OCI-LY7 (cell line): ENCODE results near the gene GALNT15. TPM values are rescaled to one million over a fixed set of nuclear protein-coding genes. Genes with fewer than 3 reads are reported as not detected.

Experiments
- BruUV-seq: library from RNA; stranded (reverse); fragments of 400-500 nt; replicated peaks from 2 replicates; lab custom pipeline; 2021; lab: Mats Ljungman, UMichigan
- CTCF ChIA-PET: fragments of 300-600 bp; sonication (Branson Sonifier 250); formaldehyde crosslinking; loops from one replicate; lab custom pipeline; 2022; ENCODE audit warnings: antibody characterized with exemption; ENCODE audit not compliant: unreplicated experiment; lab: Charles Lee
- POLR2A ChIA-PET: fragments of 300-600 bp; sonication (Branson Sonifier 250); formaldehyde crosslinking; loops from one replicate; lab custom pipeline; 2022; ENCODE audit warnings: antibody characterized with exemption; lab: Charles Lee
- DNase-seq: peaks from one replicate; pipeline ENCODE4 v3.0.0-alpha.2; 2015; ENCODE audit warnings: low spot score
- H2AFZ ChIP-seq: fragments of 200-600 bp; sonication (generic), shearing (Covaris generic); 2 replicates; pipeline ENCODE4 v1.6.1; 2014; ENCODE audit warnings: mild to moderate bottlenecking, antibody characterized with exemption, low read length, moderate library complexity
- H3K27ac ChIP-seq: fragments of 200-600 bp; sonication (generic); 2 replicates; pipeline ENCODE4 v1.5.1; 2014; ENCODE audit warnings: mixed run types, low read depth, mild to moderate bottlenecking, moderate library complexity, low read length, inconsistent platforms; ENCODE audit not compliant: poor library complexity, severe bottlenecking
- H3K36me3 ChIP-seq: fragments of 200-600 bp; sonication (generic); 2 replicates; pipeline ENCODE4 v1.6.1; 2014; ENCODE audit warnings: mild to moderate bottlenecking, antibody characterized with exemption, low read length, moderate library complexity, mixed read lengths; ENCODE audit not compliant: insufficient read depth
- H3K4me1 ChIP-seq: fragments of 200-600 bp; sonication (generic); 2 replicates; pipeline ENCODE4 v1.5.1; 2014; ENCODE audit warnings: mild to moderate bottlenecking, low read length; ENCODE audit not compliant: insufficient read depth, poor library complexity, severe bottlenecking
- H3K4me2 ChIP-seq: fragments of 200-600 bp; sonication (generic); 2 replicates; pipeline ENCODE4 v1.6.1; 2014; ENCODE audit warnings: mild to moderate bottlenecking, low read length
- H3K4me3 ChIP-seq: fragments of 200-600 bp; sonication (generic); 2 replicates; pipeline ENCODE4 v1.5.1; 2014; ENCODE audit warnings: mild to moderate bottlenecking, low read depth, low read length; ENCODE audit not compliant: poor library complexity, severe bottlenecking
- H3K79me2 ChIP-seq: fragments of 200-600 bp; sonication (generic); 2 replicates; pipeline ENCODE4 v1.6.1; 2016; ENCODE audit warnings: low read depth, mild to moderate bottlenecking, low read length, moderate library complexity, mixed read lengths; ENCODE audit not compliant: insufficient read depth
- H3K9me2 ChIP-seq: fragments of 200-600 bp; sonication (generic); 2 replicates; pipeline ENCODE4 v1.6.1; 2016; ENCODE audit warnings: mild to moderate bottlenecking, low read length, mixed read lengths; ENCODE audit not compliant: insufficient read depth
- H3K9me3 ChIP-seq: fragments of 200-600 bp; sonication (generic); 2 replicates; pipeline ENCODE4 v1.6.1; 2014; ENCODE audit warnings: mild to moderate bottlenecking, mixed run types, low read length, mixed read lengths
- H4K20me1 ChIP-seq: fragments of 200-600 bp; sonication (generic); 2 replicates; pipeline ENCODE4 v1.6.1; 2014; ENCODE audit warnings: mild to moderate bottlenecking, antibody characterized with exemption, low read length, moderate library complexity, mixed read lengths; ENCODE audit not compliant: insufficient read depth
- EZH2phosphoT487 ChIP-seq: fragments of 200-600 bp; sonication (generic); IDR thresholded peaks from 2 replicates; pipeline ENCODE4 v1.6.1; 2018; ENCODE audit warnings: low read depth, borderline replicate concordance, mild to moderate bottlenecking, mixed run types, antibody characterized with exemption, low read length, moderate library complexity, mixed read lengths
- intact Hi-C: fragments of 100-400 bp; cut with micrococcal nuclease; formaldehyde crosslinking; loops from one replicate; pipeline ENCODE4 v1.10.0; 2022; ENCODE audit not compliant: unreplicated experiment
- total RNA-seq, 2 experiments: library from RNA; depleted of rRNA in 1 of 2; stranded (reverse); fragments of >200 nt in 1 of 2; shearing (Covaris generic) in 1 of 2; gene quantifications; 2 replicates each; pipeline ENCODE4 v1.2.3, GENCODE V29; 2014 to 2022
- TF ChIP-seq, protein P1 (sequence below): fragments of 200-600 bp; sonication (generic); conservative IDR thresholded peaks from 2 replicates; pipeline ENCODE4 v1.5.1; 2014; ENCODE audit warnings: mild to moderate bottlenecking, antibody characterized with exemption, low read length, moderate library complexity, mixed read lengths

GALNT15 gene
- total RNA-seq, 2 experiments from 2014 or later: 0.03 TPM; not detected in 1

DNA sequence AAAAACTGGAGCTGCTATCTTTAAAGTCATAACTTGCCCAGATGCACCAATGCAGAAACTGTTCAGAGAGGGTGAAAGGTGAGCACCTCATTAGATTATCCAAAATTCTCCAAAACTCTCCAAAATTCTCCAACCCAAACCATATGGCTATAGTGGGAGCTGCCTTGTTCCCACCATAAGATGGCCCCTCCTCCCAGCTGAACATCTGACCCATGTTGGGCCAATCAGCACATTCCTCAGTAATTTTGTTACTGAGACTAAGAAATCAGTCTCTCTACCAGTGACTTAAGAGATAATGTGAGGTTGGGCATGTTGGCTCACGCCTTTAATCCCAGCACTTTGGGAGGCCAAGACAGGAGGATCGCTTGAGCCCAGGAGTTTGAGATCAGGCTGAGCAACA lies 57.5 kb downstream of the GALNT15 start:
- ChIA-PET CTCF (no interaction called here), POLR2A (interaction anchor here (1.8 kb wide), 1 partner anchor 22 kb away, joined by 4 read pairs; no protein-coding TSS in a partner anchor)
- H3K4me3 ChIP-seq: no peak overlapping the region
- no peaks in the 10 kb centered on the region for H3K9me2 ChIP-seq
- H2AFZ ChIP-seq: no peak overlapping the region
- TF ChIP-seq EZH2phosphoT487: no peak
- TF ChIP-seq, protein P1, sequence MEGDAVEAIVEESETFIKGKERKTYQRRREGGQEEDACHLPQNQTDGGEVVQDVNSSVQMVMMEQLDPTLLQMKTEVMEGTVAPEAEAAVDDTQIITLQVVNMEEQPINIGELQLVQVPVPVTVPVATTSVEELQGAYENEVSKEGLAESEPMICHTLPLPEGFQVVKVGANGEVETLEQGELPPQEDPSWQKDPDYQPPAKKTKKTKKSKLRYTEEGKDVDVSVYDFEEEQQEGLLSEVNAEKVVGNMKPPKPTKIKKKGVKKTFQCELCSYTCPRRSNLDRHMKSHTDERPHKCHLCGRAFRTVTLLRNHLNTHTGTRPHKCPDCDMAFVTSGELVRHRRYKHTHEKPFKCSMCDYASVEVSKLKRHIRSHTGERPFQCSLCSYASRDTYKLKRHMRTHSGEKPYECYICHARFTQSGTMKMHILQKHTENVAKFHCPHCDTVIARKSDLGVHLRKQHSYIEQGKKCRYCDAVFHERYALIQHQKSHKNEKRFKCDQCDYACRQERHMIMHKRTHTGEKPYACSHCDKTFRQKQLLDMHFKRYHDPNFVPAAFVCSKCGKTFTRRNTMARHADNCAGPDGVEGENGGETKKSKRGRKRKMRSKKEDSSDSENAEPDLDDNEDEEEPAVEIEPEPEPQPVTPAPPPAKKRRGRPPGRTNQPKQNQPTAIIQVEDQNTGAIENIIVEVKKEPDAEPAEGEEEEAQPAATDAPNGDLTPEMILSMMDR: no peak
- no peaks in the 10 kb centered on the region for H3K9me3 ChIP-seq
- no peaks in the 10 kb centered on the region for H3K36me3 ChIP-seq
- no peak overlapping the region for H3K4me2 ChIP-seq
- H3K27ac ChIP-seq: no peak overlapping the region
- no peaks in the 10 kb centered on the region for H4K20me1 ChIP-seq
- H3K4me1 ChIP-seq: no peaks in the 10 kb centered on the region
- no peaks in the 10 kb centered on the region for H3K79me2 ChIP-seq
- intact Hi-C loops: no loop called here
- no peak for DNase-seq
- no TSS peak for BruUV-seq

DNA sequence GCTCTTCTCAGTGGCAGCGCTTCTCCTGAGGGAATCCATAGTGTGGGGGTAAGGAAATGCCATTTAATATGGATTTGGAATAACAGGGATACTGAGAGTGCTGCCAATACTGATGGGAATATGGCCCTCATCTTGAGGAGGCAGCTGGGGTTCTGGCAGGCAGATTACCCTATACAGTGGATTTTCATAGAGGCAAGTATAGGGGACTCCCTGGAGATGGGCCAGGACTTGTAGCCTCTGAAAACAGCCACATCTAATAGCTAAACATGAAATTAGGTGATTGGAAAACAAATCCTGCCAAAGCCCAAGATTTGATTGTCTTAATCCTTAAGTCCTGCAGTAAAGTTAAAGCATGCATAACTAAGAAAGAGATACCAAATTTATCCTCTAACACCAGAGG lies 59.3 kb downstream of the GALNT15 start:
- Histone ChIP-seq H3K27ac (no peak overlapping the region), H3K9me2 (no peaks in the 10 kb centered on the region), H3K9me3 (no peaks in the 10 kb centered on the region), H3K4me3 (no peak overlapping the region), H4K20me1 (no peaks in the 10 kb centered on the region), H3K4me1 (no peaks in the 10 kb centered on the region), H2AFZ (no peak overlapping the region), H3K79me2 (no peaks in the 10 kb centered on the region), H3K36me3 (no peaks in the 10 kb centered on the region), H3K4me2 (no peak overlapping the region)
- ChIA-PET CTCF (no interaction called here), POLR2A (interaction anchor here (0.6 to 1.8 kb wide), 3 partner anchors 10 to 47 kb away, joined by 3 to 4 read pairs (median 4); no protein-coding TSS in a partner anchor)
- intact Hi-C loops: no loop called here
- DNase-seq: no peak
- no TSS peak for BruUV-seq
- TF ChIP-seq, protein P1: no peak
- TF ChIP-seq EZH2phosphoT487: no peak

DNA sequence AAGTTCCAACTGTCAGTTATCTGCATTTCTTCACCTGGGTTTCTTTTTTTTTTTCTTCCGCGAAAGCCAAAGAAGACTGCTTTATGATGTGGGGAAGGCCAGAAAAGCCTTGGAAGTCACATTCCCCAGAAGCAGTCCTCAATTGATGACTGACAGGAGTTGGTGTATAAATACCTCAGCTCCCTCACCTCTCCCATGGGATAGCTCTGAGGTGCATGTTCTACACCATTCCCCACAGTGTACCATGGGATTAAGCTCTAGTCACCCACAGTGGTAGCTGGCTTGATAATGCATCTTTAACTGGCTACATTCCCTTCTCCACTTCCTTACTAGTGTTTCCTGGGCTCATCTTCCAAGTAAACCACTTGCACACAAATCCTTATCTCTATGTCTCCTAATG lies 59.8 kb downstream of the GALNT15 start:
- CTCF ChIA-PET: no interaction called here
- Histone ChIP-seq H3K9me3 (no peaks in the 10 kb centered on the region), H3K9me2 (no peaks in the 10 kb centered on the region), H3K36me3 (no peaks in the 10 kb centered on the region), H3K4me1 (no peaks in the 10 kb centered on the region), H4K20me1 (no peaks in the 10 kb centered on the region), H3K4me3 (no peak overlapping the region), H3K79me2 (no peaks in the 10 kb centered on the region), H2AFZ (no peak overlapping the region), H3K27ac (no peak overlapping the region), H3K4me2 (no peak overlapping the region)
- DNase-seq: no peak
- no peak for TF ChIP-seq EZH2phosphoT487
- TF ChIP-seq, protein P1: no peak
- BruUV-seq: no TSS peak
- intact Hi-C loops: no loop called here
- POLR2A ChIA-PET: interaction anchor here (0.6 to 1.3 kb wide), 3 partner anchors 9 to 48 kb away, joined by 3 to 4 read pairs (median 3); no protein-coding TSS in a partner anchor
